Hair follicular keratinocyte (primary cell): ENCODE results near the gene FANCI. TPM values are rescaled to one million over a fixed set of nuclear protein-coding genes. Genes with fewer than 3 reads are reported as not detected.

Source experiments
- total RNA-seq: library from RNA; depleted of rRNA; stranded (reverse); fragments of >200 nt; gene quantifications from 2 replicates; pipeline ENCODE4 v1.2.3, GENCODE V29; 2015

The FANCI gene
- total RNA-seq: 14.1 and 33.7 TPM in 2 replicates

GRCh38 chr15:89243691-89244573 lies at the start of gene FANCI:
Gene FANCI (plus strand): TSS chr15:89243979. CDS start chr15:89247648, 3,669 bp downstream.

GRCh38 chr15:89221543-89221942 lies 22.2 kb upstream of the FANCI start, which contains the start of gene RLBP1:
Gene RLBP1 (minus strand): TSS chr15:89221579. CDS start chr15:89218975, 2,604 bp downstream.

GRCh38 chr15:89334510-89335297 lies 90.9 kb downstream of the FANCI start, which contains the start of gene POLG:
Gene POLG (minus strand): TSS chr15:89334824. CDS start chr15:89333754, 1,070 bp downstream.

Other genes with a start within 250 kb of the FANCI start
- gene ABHD2, start 155.5 kb upstream of the FANCI start, total RNA-seq: 16.6 and 23.8 TPM in 2 replicates
- gene RLBP1, start 22.4 kb upstream of the FANCI start, total RNA-seq: not detected in 2 replicates
- gene POLG, start 90.8 kb downstream of the FANCI start, total RNA-seq: 75.7 and 86.0 TPM in 2 replicates